HL-60 (cell line): ENCODE results near the gene PRM3.

Experiments
- TF ChIP-seq, protein P1 (sequence below): IDR thresholded peaks from one replicate; pipeline ENCODE4 v1.5.1; 2011; ENCODE audit warnings: low read length, control low read depth, inconsistent platforms; ENCODE audit not compliant: insufficient read depth
- TF ChIP-seq, protein P2 (sequence below): IDR thresholded peaks from 2 replicates; pipeline ENCODE4 v1.6.1; 2012; ENCODE audit warnings: low read depth; ENCODE audit not compliant: insufficient replicate concordance

DNA sequence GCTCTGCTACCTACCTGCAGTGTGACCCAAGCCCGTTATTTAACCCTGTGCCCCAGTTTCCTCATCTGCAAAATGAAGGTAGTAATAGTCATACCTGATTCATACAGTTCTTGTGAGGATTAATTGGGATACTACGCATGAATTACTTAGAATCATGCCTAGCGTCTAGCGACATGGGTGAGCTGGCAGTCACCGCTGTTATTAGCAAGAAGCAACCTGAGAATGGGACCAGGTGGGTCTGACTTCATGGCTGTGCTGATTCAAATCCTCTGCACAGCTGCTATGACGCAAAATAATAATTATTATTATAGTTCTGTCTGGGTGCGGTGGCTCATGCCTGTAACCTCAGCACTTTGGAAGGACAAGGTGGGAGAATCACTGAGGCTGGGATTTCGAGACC is 25.3 kb downstream of the PRM3 start:
- TF ChIP-seq, protein P1, sequence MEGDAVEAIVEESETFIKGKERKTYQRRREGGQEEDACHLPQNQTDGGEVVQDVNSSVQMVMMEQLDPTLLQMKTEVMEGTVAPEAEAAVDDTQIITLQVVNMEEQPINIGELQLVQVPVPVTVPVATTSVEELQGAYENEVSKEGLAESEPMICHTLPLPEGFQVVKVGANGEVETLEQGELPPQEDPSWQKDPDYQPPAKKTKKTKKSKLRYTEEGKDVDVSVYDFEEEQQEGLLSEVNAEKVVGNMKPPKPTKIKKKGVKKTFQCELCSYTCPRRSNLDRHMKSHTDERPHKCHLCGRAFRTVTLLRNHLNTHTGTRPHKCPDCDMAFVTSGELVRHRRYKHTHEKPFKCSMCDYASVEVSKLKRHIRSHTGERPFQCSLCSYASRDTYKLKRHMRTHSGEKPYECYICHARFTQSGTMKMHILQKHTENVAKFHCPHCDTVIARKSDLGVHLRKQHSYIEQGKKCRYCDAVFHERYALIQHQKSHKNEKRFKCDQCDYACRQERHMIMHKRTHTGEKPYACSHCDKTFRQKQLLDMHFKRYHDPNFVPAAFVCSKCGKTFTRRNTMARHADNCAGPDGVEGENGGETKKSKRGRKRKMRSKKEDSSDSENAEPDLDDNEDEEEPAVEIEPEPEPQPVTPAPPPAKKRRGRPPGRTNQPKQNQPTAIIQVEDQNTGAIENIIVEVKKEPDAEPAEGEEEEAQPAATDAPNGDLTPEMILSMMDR = no peak
- TF ChIP-seq, protein P2, sequence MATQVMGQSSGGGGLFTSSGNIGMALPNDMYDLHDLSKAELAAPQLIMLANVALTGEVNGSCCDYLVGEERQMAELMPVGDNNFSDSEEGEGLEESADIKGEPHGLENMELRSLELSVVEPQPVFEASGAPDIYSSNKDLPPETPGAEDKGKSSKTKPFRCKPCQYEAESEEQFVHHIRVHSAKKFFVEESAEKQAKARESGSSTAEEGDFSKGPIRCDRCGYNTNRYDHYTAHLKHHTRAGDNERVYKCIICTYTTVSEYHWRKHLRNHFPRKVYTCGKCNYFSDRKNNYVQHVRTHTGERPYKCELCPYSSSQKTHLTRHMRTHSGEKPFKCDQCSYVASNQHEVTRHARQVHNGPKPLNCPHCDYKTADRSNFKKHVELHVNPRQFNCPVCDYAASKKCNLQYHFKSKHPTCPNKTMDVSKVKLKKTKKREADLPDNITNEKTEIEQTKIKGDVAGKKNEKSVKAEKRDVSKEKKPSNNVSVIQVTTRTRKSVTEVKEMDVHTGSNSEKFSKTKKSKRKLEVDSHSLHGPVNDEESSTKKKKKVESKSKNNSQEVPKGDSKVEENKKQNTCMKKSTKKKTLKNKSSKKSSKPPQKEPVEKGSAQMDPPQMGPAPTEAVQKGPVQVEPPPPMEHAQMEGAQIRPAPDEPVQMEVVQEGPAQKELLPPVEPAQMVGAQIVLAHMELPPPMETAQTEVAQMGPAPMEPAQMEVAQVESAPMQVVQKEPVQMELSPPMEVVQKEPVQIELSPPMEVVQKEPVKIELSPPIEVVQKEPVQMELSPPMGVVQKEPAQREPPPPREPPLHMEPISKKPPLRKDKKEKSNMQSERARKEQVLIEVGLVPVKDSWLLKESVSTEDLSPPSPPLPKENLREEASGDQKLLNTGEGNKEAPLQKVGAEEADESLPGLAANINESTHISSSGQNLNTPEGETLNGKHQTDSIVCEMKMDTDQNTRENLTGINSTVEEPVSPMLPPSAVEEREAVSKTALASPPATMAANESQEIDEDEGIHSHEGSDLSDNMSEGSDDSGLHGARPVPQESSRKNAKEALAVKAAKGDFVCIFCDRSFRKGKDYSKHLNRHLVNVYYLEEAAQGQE = no peak
